Testis (tissue), 3 donors: Measurements from ENCODE around the gene CCDC182. TPM values are rescaled to one million over a fixed set of nuclear protein-coding genes. Genes with fewer than 3 reads are reported as not detected.

ENCODE experiments used
- DNase-seq: peaks from one replicate; pipeline ENCODE4 v3.0.0-alpha.2; 2019
- H3K27ac ChIP-seq, 2 donors: fragments of 200-600 bp; sonication (generic); one replicate each; pipeline ENCODE4 v1.5.1; 2019
- H3K27me3 ChIP-seq: fragments of 200-600 bp; sonication (generic); one replicate; pipeline ENCODE4 v1.5.1; 2019
- H3K36me3 ChIP-seq: fragments of 200-600 bp; sonication (generic); one replicate; pipeline ENCODE4 v1.5.1; 2017; ENCODE audit warnings: low read depth; ENCODE audit errors: missing control alignments
- H3K4me1 ChIP-seq: fragments of 200-600 bp; sonication (generic); one replicate; pipeline ENCODE4 v1.5.1; 2019
- H3K4me3 ChIP-seq, 2 donors: fragments of 200-600 bp; sonication (generic); one replicate each; pipeline ENCODE4 v1.5.1; 2017 to 2019
- H3K9me3 ChIP-seq: fragments of 200-600 bp; sonication (generic); one replicate; pipeline ENCODE4 v1.5.1; 2017
- CTCF ChIP-seq, 3 experiments: fragments of 450-650 bp in 2 of 3; fragments of 200-600 bp in 1 of 3; sonication (generic) in 1 of 3; IDR thresholded peaks; one replicate each; pipeline ENCODE4 v1.5.1; 2016 to 2019; ENCODE audit warnings: antibody characterized with exemption in 3 of 3, mild to moderate bottlenecking in 2 of 3, moderate library complexity in 1 of 3
- POLR2A ChIP-seq: fragments of 450-650 bp; IDR thresholded peaks from one replicate; pipeline ENCODE4 v1.6.1; 2017; ENCODE audit warnings: antibody characterized with exemption, mild to moderate bottlenecking, moderate library complexity
- WGBS, 2 donors: methylation state at CpG; one replicate each; pipeline ENCODE4 v1.1.5; 2018; 5-methylcytosine and 5-hydroxymethylcytosine counted together
- intact Hi-C: fragments of 100-400 bp; cut with DNase I; formaldehyde crosslinking; loops from one replicate; pipeline ENCODE4 v1.15.1; 2023; ENCODE audit warnings: low total_unique reads
- polyA plus RNA-seq: library from polyadenylated mRNA; stranded (reverse); fragments of 350-450 nt; fragmentation: Illumina TruSeq; extraction: RNeasy Lipid Tissue Mini Kit (QIAGEN cat#74804); gene quantifications from one replicate; pipeline ENCODE4 v1.2.3, GENCODE V29; 2014; ENCODE audit warnings: low read depth, low replicate concordance; ENCODE audit not compliant: insufficient read depth
- total RNA-seq, 2 donors: library from RNA; depleted of rRNA; stranded (reverse); fragments of >200 nt; gene quantifications; one replicate each; pipeline ENCODE4 v1.2.3, GENCODE V29; 2016

The CCDC182 gene
- total and polyA plus RNA-seq, 3 donors from 2014 or later, result 12.5 to 33.2 (median 25.8) TPM

- Histone ChIP-seq H3K9me3 (no peaks in the 10 kb centered on the region), H3K27me3 (no peaks in the 10 kb centered on the region), H3K36me3 (no peaks in the 10 kb centered on the region), H3K4me3 (no peak overlapping the region), H3K4me1 (no peaks in the 10 kb centered on the region), H3K27ac (no peak overlapping the region)
- TF ChIP-seq CTCF (IDR thresholded peaks at IDR 0.05), result no peak
- no peak for TF ChIP-seq POLR2A
- intact Hi-C loops, result no loop called here
- WGBS, 2 donors, result 76 to 90% methylated on average over 7 to 8 of the region's 8 CpGs
- DNase-seq, result no peak
Measured at GRCh38 chr17:57761887-57762286, 16.8 kb upstream of the CCDC182 start.

- intact Hi-C loops, result no loop called here
- WGBS, 2 donors, result 82 to 85% methylated on average over 4 of the region's 4 CpGs
- DNase-seq, result no peak
- H3K4me3 ChIP-seq, result no peak overlapping the region
- no peaks in the 10 kb centered on the region for H3K27me3 ChIP-seq
- no peak for TF ChIP-seq CTCF (IDR thresholded peaks at IDR 0.05)
- H3K36me3 ChIP-seq, result no peaks in the 10 kb centered on the region
- no peaks in the 10 kb centered on the region for H3K4me1 ChIP-seq
- no peaks in the 10 kb centered on the region for H3K9me3 ChIP-seq
- H3K27ac ChIP-seq, result no peak overlapping the region
Measured at GRCh38 chr17:57760046-57760445, 14.9 kb upstream of the CCDC182 start.

- 86 to 94% methylated on average over 1 of the region's 1 CpG for WGBS, 2 donors
- H3K4me1 ChIP-seq, result no peaks in the 10 kb centered on the region
- TF ChIP-seq CTCF (IDR thresholded peaks at IDR 0.05) (no peak), POLR2A (no peak)
- no peak overlapping the region for H3K27ac ChIP-seq
- no peak for DNase-seq
- H3K9me3 ChIP-seq, result no peaks in the 10 kb centered on the region
- intact Hi-C loops, result no loop called here
- no peaks in the 10 kb centered on the region for H3K27me3 ChIP-seq
- no peak overlapping the region for H3K4me3 ChIP-seq
- H3K36me3 ChIP-seq, result no peaks in the 10 kb centered on the region
Measured at GRCh38 chr17:57758654-57759053, 13.6 kb upstream of the CCDC182 start.

- H3K36me3 ChIP-seq, result no peaks in the 10 kb centered on the region
- no peak for DNase-seq
- no peaks in the 10 kb centered on the region for H3K27me3 ChIP-seq
- WGBS, 2 donors, result 92 to 98% methylated on average over 9 of the region's 9 CpGs
- H3K4me3 ChIP-seq, result no peak overlapping the region
- intact Hi-C loops, result no loop called here
- no peaks in the 10 kb centered on the region for H3K4me1 ChIP-seq
- no peaks in the 10 kb centered on the region for H3K9me3 ChIP-seq
- H3K27ac ChIP-seq, result no peak overlapping the region
- no peak for TF ChIP-seq POLR2A
- TF ChIP-seq CTCF (IDR thresholded peaks at IDR 0.05), result no peak
Measured at GRCh38 chr17:57757735-57758134, 12.6 kb upstream of the CCDC182 start.

GRCh38 chr17:57756951-57757350 lies 11.9 kb upstream of the CCDC182 start:
- H3K4me3 ChIP-seq, result no peak overlapping the region
- TF ChIP-seq POLR2A (no peak), CTCF (IDR thresholded peaks at IDR 0.05) (no peak)
- no peaks in the 10 kb centered on the region for H3K9me3 ChIP-seq
- DNase-seq, result no peak
- no peaks in the 10 kb centered on the region for H3K27me3 ChIP-seq
- H3K36me3 ChIP-seq, result no peaks in the 10 kb centered on the region
- peaks cover 4% of the 10 kb centered on the region for H3K4me1 ChIP-seq
- WGBS, 2 donors, result 77 to 90% methylated on average over 6 to 7 of the region's 7 CpGs
- intact Hi-C loops, result no loop called here
- H3K27ac ChIP-seq, result no peak overlapping the region
